MM.1S (cell line): ENCODE results near the gene FYTTD1.

Experiments used
- DNase-seq: peaks from one replicate; pipeline ENCODE4 v3.0.0-alpha.2; 2015
- H2AFZ ChIP-seq: fragments of 300-600 bp; sonication (generic); 2 replicates; pipeline ENCODE4 v1.6.0; 2016; ENCODE audit warnings: antibody characterized with exemption, low read length
- H3F3A ChIP-seq: fragments of 300-600 bp; sonication (generic); 2 replicates; pipeline ENCODE4 v1.6.1; 2016; ENCODE audit warnings: mild to moderate bottlenecking, antibody characterized with exemption, low read length, moderate library complexity, mixed read lengths; ENCODE audit not compliant: insufficient read depth
- H3K27ac ChIP-seq: fragments of 300-600 bp; sonication (generic); 2 replicates; pipeline ENCODE4 v1.5.1; 2016; ENCODE audit warnings: mild to moderate bottlenecking, low read length
- H3K27me3 ChIP-seq: fragments of 300-600 bp; sonication (generic); replicated peaks from 2 replicates; pipeline ENCODE4 v1.6.0; 2016; ENCODE audit warnings: low read length; ENCODE audit not compliant: insufficient read depth
- H3K36me3 ChIP-seq: fragments of 300-600 bp; sonication (generic); replicated peaks from 2 replicates; pipeline ENCODE4 v1.6.1; 2016; ENCODE audit warnings: mild to moderate bottlenecking, low read length, mixed read lengths; ENCODE audit not compliant: insufficient read depth
- H3K4me1 ChIP-seq: fragments of 300-600 bp; sonication (generic); 2 replicates; pipeline ENCODE4 v1.6.1; 2016; ENCODE audit warnings: low read length, mixed read lengths
- H3K4me2 ChIP-seq: fragments of 300-600 bp; sonication (generic); 2 replicates; pipeline ENCODE4 v1.6.0; 2016; ENCODE audit warnings: low read depth, low read length
- H3K4me3 ChIP-seq: fragments of 300-600 bp; sonication (generic); 2 replicates; pipeline ENCODE4 v1.5.1; 2016; ENCODE audit warnings: low read length, mixed read lengths
- H3K79me2 ChIP-seq: fragments of 300-600 bp; sonication (generic); 2 replicates; pipeline ENCODE4 v1.6.1; 2016; ENCODE audit warnings: mixed run types, low read length, mixed read lengths
- H3K9ac ChIP-seq: fragments of 300-600 bp; sonication (generic); 2 replicates; pipeline ENCODE4 v1.6.1; 2016; ENCODE audit warnings: low read length, mixed read lengths
- H3K9me2 ChIP-seq: fragments of 300-600 bp; sonication (generic); replicated peaks from 2 replicates; pipeline ENCODE4 v1.6.1; 2016; ENCODE audit warnings: mild to moderate bottlenecking, low read length, mixed read lengths; ENCODE audit not compliant: insufficient read depth
- H3K9me3 ChIP-seq: fragments of 300-600 bp; sonication (generic); replicated peaks from 2 replicates; pipeline ENCODE4 v1.6.1; 2016; ENCODE audit warnings: mild to moderate bottlenecking, low read length, mixed read lengths; ENCODE audit not compliant: insufficient read depth
- H4K20me1 ChIP-seq: fragments of 300-600 bp; sonication (generic); 2 replicates; pipeline ENCODE4 v1.6.1; 2016; ENCODE audit warnings: mild to moderate bottlenecking, low read length, moderate library complexity, mixed read lengths; ENCODE audit not compliant: insufficient read depth
- CTCF ChIP-seq: fragments of 300-600 bp; sonication (generic); IDR thresholded peaks from 2 replicates; pipeline ENCODE4 v1.5.1; 2016; ENCODE audit warnings: antibody characterized with exemption, low read length, mixed read lengths
- EZH2 ChIP-seq: fragments of 300-600 bp; sonication (generic); optimal IDR thresholded peaks from 2 replicates; pipeline ENCODE3; 2017; ENCODE audit warnings: low read depth, mild to moderate bottlenecking, antibody characterized with exemption, low read length, mixed read lengths
- EZH2phosphoT487 ChIP-seq: fragments of 300-600 bp; sonication (generic); IDR thresholded peaks from 2 replicates; pipeline ENCODE4 v1.6.1; 2018; ENCODE audit warnings: antibody characterized with exemption, low read length

The FYTTD1 gene

GRCh38 chr3:197791113-197791891 is 41.6 kb downstream of the FYTTD1 start, which contains the start of gene LRCH3:
LRCH3 (plus strand) TSS chr3:197791254; CDS start chr3:197791279, 25 bp downstream.
- Histone ChIP-seq H3K9me2 (no peaks in the 10 kb centered on the region), H3K4me2 (peak within 1 kb of the TSS; percentile 64), H2AFZ (peak within 1 kb of the TSS; percentile 85), H3K36me3 (no peaks in the 10 kb centered on the region), H3K4me1 (peaks cover 7% of the 10 kb centered on the region), H3K27me3 (no peaks in the 10 kb centered on the region), H3K9ac (peak within 1 kb of the TSS; percentile 92), H4K20me1 (no peaks in the 10 kb centered on the region), H3F3A (peaks cover 25% of the 10 kb centered on the region), H3K27ac (peak within 1 kb of the TSS; percentile 83), H3K79me2 (peaks cover 47% of the 10 kb centered on the region), H3K9me3 (no peaks in the 10 kb centered on the region), H3K4me3 (peak within 1 kb of the TSS; percentile 83)
- DNase-seq = peak; percentile 83
- no peak for TF ChIP-seq CTCF
- no peak for TF ChIP-seq EZH2
- no peak for TF ChIP-seq EZH2phosphoT487

GRCh38 chr3:197791892-197792647 is 42.4 kb downstream of the FYTTD1 start:
- Histone ChIP-seq H3K9me3 (no peaks in the 10 kb centered on the region), H2AFZ (peak overlapping the region; percentile 85), H3K9me2 (no peaks in the 10 kb centered on the region), H3K79me2 (peaks cover 53% of the 10 kb centered on the region), H3K4me3 (peak overlapping the region; percentile 83), H4K20me1 (no peaks in the 10 kb centered on the region), H3K4me1 (peaks cover 7% of the 10 kb centered on the region), H3F3A (peaks cover 25% of the 10 kb centered on the region), H3K9ac (peak overlapping the region; percentile 92), H3K4me2 (peak overlapping the region; percentile 64), H3K36me3 (no peaks in the 10 kb centered on the region), H3K27ac (peak overlapping the region; percentile 83; the same call in 1 of the 2 replicates), H3K27me3 (no peaks in the 10 kb centered on the region)
- no peak for TF ChIP-seq EZH2phosphoT487
- no peak for TF ChIP-seq CTCF
- TF ChIP-seq EZH2 = no peak
- no peak for DNase-seq

- H3K9ac ChIP-seq = no peak overlapping the region
- no peak for DNase-seq
- H3K27me3 ChIP-seq = no peaks in the 10 kb centered on the region
- H3F3A ChIP-seq = peaks cover 25% of the 10 kb centered on the region
- peaks cover 65% of the 10 kb centered on the region for H3K79me2 ChIP-seq
- no peak overlapping the region for H2AFZ ChIP-seq
- H3K4me1 ChIP-seq = peaks cover 7% of the 10 kb centered on the region
- TF ChIP-seq EZH2 = no peak
- no peak for TF ChIP-seq CTCF
- TF ChIP-seq EZH2phosphoT487 = no peak
- no peaks in the 10 kb centered on the region for H3K36me3 ChIP-seq
- no peaks in the 10 kb centered on the region for H4K20me1 ChIP-seq
- no peak overlapping the region for H3K27ac ChIP-seq
- H3K9me2 ChIP-seq = no peaks in the 10 kb centered on the region
- H3K4me2 ChIP-seq = no peak overlapping the region
- H3K4me3 ChIP-seq = no peak overlapping the region
- no peaks in the 10 kb centered on the region for H3K9me3 ChIP-seq
These were observed 43.6 kb downstream of the FYTTD1 start for GRCh38 chr3:197793247-197793646.
